H1 (cell line): ENCODE results near the gene FHIT. TPM values are rescaled to one million over a fixed set of nuclear protein-coding genes. Genes with fewer than 3 reads are reported as not detected.

Source experiments
- CTCF ChIA-PET: fragments of 300-600 bp; sonication (Branson Sonifier 250); formaldehyde crosslinking; loops from one replicate; lab custom pipeline; 2021; ENCODE audit not compliant: partially characterized antibody; lab: Charles Lee
- POLR2A ChIA-PET: fragments of 300-600 bp; sonication (Branson Sonifier 250); formaldehyde crosslinking; loops from one replicate; lab custom pipeline; 2021; ENCODE audit warnings: inconsistent platforms; ENCODE audit not compliant: partially characterized antibody; lab: Charles Lee
- DNase-seq, 2 experiments: peaks; one replicate each; pipeline versions ENCODE4 v3.0.0 to v3.0.0-alpha.2; 2010 to 2022; ENCODE audit warnings: low spot score in 2 of 2, low read depth in 1 of 2, mixed read lengths in 1 of 2
- FAIRE-seq: peaks from 2 replicates; lab custom pipeline; 2011; peaks lifted over from hg19 to GRCh38; lab: Jason Lieb, UNC
- H2AFZ ChIP-seq: 2 replicates; pipeline ENCODE4 v1.8.1; 2012; ENCODE audit warnings: low read length, inconsistent platforms
- H2AK5ac ChIP-seq: 2 replicates; pipeline ENCODE4 v1.6.1; 2013; ENCODE audit warnings: low read depth, low read length
- H2BK120ac ChIP-seq: replicated peaks from 2 replicates; pipeline ENCODE3; 2013; ENCODE audit warnings: low read depth, low read length, inconsistent platforms
- H2BK12ac ChIP-seq: 2 replicates; pipeline ENCODE4 v1.6.1; 2013; ENCODE audit warnings: low read depth, low read length
- H2BK15ac ChIP-seq: 2 replicates; pipeline ENCODE4 v1.6.1; 2013; ENCODE audit warnings: low read length
- H2BK20ac ChIP-seq: 2 replicates; pipeline ENCODE4 v1.6.1; 2013; ENCODE audit warnings: low read length
- H2BK5ac ChIP-seq: 2 replicates; pipeline ENCODE4 v1.6.1; 2013; ENCODE audit warnings: low read depth, low read length
- H3K14ac ChIP-seq: 2 replicates; pipeline ENCODE4 v1.6.1; 2013; ENCODE audit warnings: inconsistent platforms; ENCODE audit not compliant: insufficient read length
- H3K18ac ChIP-seq: 2 replicates; pipeline ENCODE4 v1.6.1; 2013; ENCODE audit warnings: low read length; ENCODE audit errors: extremely low read depth
- H3K23ac ChIP-seq: 2 replicates; pipeline ENCODE4 v1.6.1; 2013; ENCODE audit warnings: inconsistent platforms; ENCODE audit not compliant: insufficient read length
- H3K23me2 ChIP-seq: 2 replicates; pipeline ENCODE4 v1.6.1; 2013; ENCODE audit warnings: low read depth, low read length
- H3K27ac ChIP-seq: 2 replicates; pipeline ENCODE4 v1.6.1; 2011; ENCODE audit warnings: low read depth, low read length, inconsistent platforms
- H3K27me3 ChIP-seq, 4 experiments: replicated peaks in 1 of 4; 1 replicate in 1 of 4; 2 replicates in 3 of 4; pipeline versions ENCODE4 v1.6.1 to v1.8.1; 2011 to 2013; ENCODE audit warnings: low read length in 3 of 4, mild to moderate bottlenecking in 3 of 4, inconsistent platforms in 2 of 4, mixed read lengths in 2 of 4, moderate library complexity in 1 of 4; ENCODE audit not compliant: control insufficient read depth in 3 of 4, insufficient read depth in 3 of 4; ENCODE audit errors: extremely low read depth in 1 of 4
- H3K36me3 ChIP-seq, 4 experiments: 2 replicates each; pipeline versions ENCODE4 v1.6.1 to v1.8.1; 2011 to 2013; ENCODE audit warnings: mild to moderate bottlenecking in 4 of 4, low read length in 3 of 4, moderate library complexity in 2 of 4, control low read depth in 1 of 4, inconsistent platforms in 1 of 4; ENCODE audit not compliant: insufficient read depth in 4 of 4, control insufficient read depth in 2 of 4
- H3K4ac ChIP-seq: replicated peaks from 2 replicates; pipeline ENCODE3; 2013; ENCODE audit warnings: low read length, low read depth, mixed read lengths, inconsistent platforms; ENCODE audit not compliant: insufficient read length
- H3K4me1 ChIP-seq, 4 experiments: replicated peaks in 1 of 4; 1 replicate in 1 of 4; 2 replicates in 3 of 4; pipeline versions ENCODE4 v1.6.1 to v1.8.1; 2011 to 2013; ENCODE audit warnings: low read length in 3 of 4, inconsistent platforms in 2 of 4, mixed read lengths in 1 of 4; ENCODE audit not compliant: insufficient read depth in 4 of 4, control insufficient read depth in 3 of 4
- H3K4me2 ChIP-seq, 2 experiments: 2 replicates each; pipeline versions ENCODE4 v1.6.1 to v1.8.1; 2011 to 2013; ENCODE audit warnings: low read depth in 2 of 2, low read length in 2 of 2, control low read depth in 1 of 2, inconsistent platforms in 1 of 2, mild to moderate bottlenecking in 1 of 2; ENCODE audit not compliant: insufficient read depth in 1 of 2
- H3K4me3 ChIP-seq, 4 experiments: fragments of 200-600, 300-600 bp in 1 of 4; sonication (generic), shearing (Covaris generic), sonication (Bioruptor Twin) in 1 of 4; 2 replicates each; pipeline versions ENCODE4 v1.5.1 to v1.8.1; 2011 to 2016; ENCODE audit warnings: low read length in 4 of 4, low read depth in 3 of 4, control low read depth in 2 of 4, inconsistent platforms in 2 of 4, mild to moderate bottlenecking in 2 of 4, mixed read lengths in 1 of 4, moderate library complexity in 1 of 4; ENCODE audit not compliant: insufficient read depth in 2 of 4; ENCODE audit errors: extremely low read depth in 1 of 4
- H3K56ac ChIP-seq: replicated peaks from 2 replicates; pipeline ENCODE3; 2013; ENCODE audit warnings: low read depth, mild to moderate bottlenecking, mixed read lengths, low read length, inconsistent platforms; ENCODE audit not compliant: insufficient read length
- H3K79me1 ChIP-seq: 2 replicates; pipeline ENCODE4 v1.6.1; 2013; ENCODE audit warnings: low read depth, low read length, control low read depth
- H3K79me2 ChIP-seq, 2 experiments: 2 replicates each; pipeline versions ENCODE4 v1.6.1 to v1.8.1; 2012 to 2013; ENCODE audit warnings: low read length in 2 of 2, mild to moderate bottlenecking in 2 of 2, inconsistent platforms in 1 of 2; ENCODE audit not compliant: insufficient read depth in 2 of 2, control insufficient read depth in 1 of 2
- H3K9ac ChIP-seq, 4 experiments: replicated peaks in 1 of 4; 1 replicate in 1 of 4; 2 replicates in 3 of 4; pipeline versions ENCODE4 v1.6.1 to v1.8.1; 2011 to 2013; ENCODE audit warnings: low read depth in 3 of 4, low read length in 3 of 4, control low read depth in 2 of 4, mild to moderate bottlenecking in 2 of 4, moderate library complexity in 2 of 4, inconsistent platforms in 1 of 4; ENCODE audit errors: extremely low read depth in 1 of 4
- H3K9me3 ChIP-seq, 2 experiments: 2 replicates each; pipeline versions ENCODE4 v1.6.1 to v1.8.1; 2012 to 2013; ENCODE audit warnings: mild to moderate bottlenecking in 2 of 2, moderate library complexity in 2 of 2, control low read depth in 1 of 2, inconsistent platforms in 1 of 2, low read depth in 1 of 2, low read length in 1 of 2, mixed read lengths in 1 of 2; ENCODE audit not compliant: insufficient read depth in 2 of 2
- H4K20me1 ChIP-seq, 2 experiments: replicated peaks in 1 of 2; 2 replicates each; pipeline versions ENCODE3 to v1.8.1; 2011 to 2013; ENCODE audit warnings: inconsistent platforms in 2 of 2, low read length in 2 of 2, mild to moderate bottlenecking in 1 of 2; ENCODE audit not compliant: insufficient read depth in 2 of 2, control insufficient read depth in 1 of 2
- H4K5ac ChIP-seq: 2 replicates; pipeline ENCODE4 v1.6.1; 2013; ENCODE audit warnings: low read length, low read depth, mixed read lengths, inconsistent platforms; ENCODE audit not compliant: insufficient read length
- H4K8ac ChIP-seq: 2 replicates; pipeline ENCODE4 v1.8.0; 2013; ENCODE audit warnings: mild to moderate bottlenecking, moderate library complexity, low read length, inconsistent platforms; ENCODE audit not compliant: insufficient read depth; ENCODE audit errors: extremely low read depth
- H4K91ac ChIP-seq: replicated peaks from 2 replicates; pipeline ENCODE3; 2013; ENCODE audit warnings: low read length, mixed read lengths, inconsistent platforms; ENCODE audit not compliant: insufficient read length
- CHD1 ChIP-seq: IDR thresholded peaks from 2 replicates; pipeline ENCODE4 v1.6.1; 2012; ENCODE audit warnings: low read depth, low read length, improper control_type of control experiment
- CHD2 ChIP-seq: IDR thresholded peaks from 2 replicates; pipeline ENCODE4 v1.6.1; 2012; ENCODE audit warnings: low read length, improper control_type of control experiment
- CREB1 ChIP-seq: IDR thresholded peaks from 2 replicates; pipeline ENCODE4 v1.6.1; 2012; ENCODE audit warnings: inconsistent platforms
- EP300 ChIP-seq, 2 experiments: IDR thresholded peaks; 1 replicate in 1 of 2; 2 replicates in 1 of 2; pipeline ENCODE4 v1.6.1; 2011 to 2012; ENCODE audit warnings: low read depth in 2 of 2, low read length in 2 of 2, mild to moderate bottlenecking in 2 of 2, borderline replicate concordance in 1 of 2, inconsistent platforms in 1 of 2, moderate library complexity in 1 of 2
- GABPA ChIP-seq: IDR thresholded peaks from 2 replicates; pipeline ENCODE4 v1.6.1; 2011; ENCODE audit warnings: mild to moderate bottlenecking, low read length, moderate library complexity, borderline replicate concordance; ENCODE audit not compliant: insufficient read depth
- JUND ChIP-seq: IDR thresholded peaks from 2 replicates; pipeline ENCODE4 v1.6.1; 2011; ENCODE audit warnings: mild to moderate bottlenecking, improper control_type of control experiment, low read length
- KDM4A ChIP-seq: IDR thresholded peaks from one replicate; pipeline ENCODE4 v1.7.1; 2012; ENCODE audit warnings: low read depth, mild to moderate bottlenecking, moderate library complexity, low read length, inconsistent platforms; ENCODE audit not compliant: severe bottlenecking
- KDM5A ChIP-seq: fragments of 200-600 bp; IDR thresholded peaks from 2 replicates; pipeline ENCODE4 v1.7.1; 2012; ENCODE audit warnings: mild to moderate bottlenecking, low read length, inconsistent platforms, mixed read lengths
- NANOG ChIP-seq: IDR thresholded peaks from 2 replicates; pipeline ENCODE4 v1.6.1; 2011; ENCODE audit warnings: low read length, low read depth, mild to moderate bottlenecking, inconsistent platforms; ENCODE audit not compliant: insufficient read depth, poor library complexity, severe bottlenecking
- POLR2AphosphoS5 ChIP-seq: IDR thresholded peaks from 2 replicates; pipeline ENCODE4 v1.6.1; 2011; ENCODE audit warnings: low read depth, low read length
- RAD21 ChIP-seq, 2 experiments: IDR thresholded peaks in 1 of 2; conservative IDR thresholded peaks in 1 of 2; 2 replicates each; pipeline ENCODE4 v1.6.1; 2011; ENCODE audit warnings: low read depth in 2 of 2, low read length in 2 of 2, improper control_type of control experiment in 1 of 2, inconsistent platforms in 1 of 2, mild to moderate bottlenecking in 1 of 2, moderate library complexity in 1 of 2
- RBBP5 ChIP-seq: IDR thresholded peaks from 2 replicates; pipeline ENCODE4 v1.7.1; 2012; ENCODE audit warnings: low read depth, mild to moderate bottlenecking, inconsistent platforms, low read length, moderate library complexity, borderline replicate concordance
- RNF2 ChIP-seq: fragments of 200-900, 300-1000 bp; sonication (generic); IDR thresholded peaks from 2 replicates; pipeline ENCODE4 v1.7.1; 2016; ENCODE audit warnings: borderline replicate concordance, low read depth, mild to moderate bottlenecking, antibody characterized with exemption, low read length; ENCODE audit not compliant: poor library complexity, severe bottlenecking; ENCODE audit errors: missing control alignments
- SP4 ChIP-seq: IDR thresholded peaks from 2 replicates; pipeline ENCODE4 v1.6.1; 2012; ENCODE audit warnings: low read length, inconsistent platforms
- WGBS, 2 experiments: shearing (Covaris generic) in 1 of 2; methylation state at CpG; one replicate each; pipeline versions ENCODE4 v1.1.6 to v1.1.7; 2013 to 2015; ENCODE audit warnings: low lambda C conversion rate in 2 of 2, mixed read lengths in 2 of 2, inconsistent platforms in 1 of 2, low coverage in 1 of 2, missing lambda C conversion rate in 1 of 2; ENCODE audit not compliant: insufficient replicate concordance in 2 of 2, insufficient coverage in 1 of 2, insufficient read length in 1 of 2; ENCODE audit errors: extremely low coverage in 1 of 2, missing lambda C conversion rate in 1 of 2; 5-methylcytosine and 5-hydroxymethylcytosine counted together
- polyA plus RNA-seq, 7 experiments: library from polyadenylated mRNA; depleted of rRNA in 3 of 7; stranded (reverse) in 5 of 7; unstranded in 2 of 7; fragments of >200 nt in 5 of 7; fragments of 200-250 nt in 2 of 7; gene quantifications; 1 replicate in 5 of 7; 2 replicates in 1 of 7; 4 replicates in 1 of 7; pipeline versions ENCODE4 v1.2.1 to v1.2.3, GENCODE V29; 2011 to 2013; ENCODE audit warnings: missing spikeins in 2 of 7, mixed read lengths in 2 of 7
- total RNA-seq: library from RNA; stranded (reverse); fragmentation: NEBNext Ultra II Directional; extraction: Animal tissue kit (Norgen Biotek cat#: 25700); gene quantifications from 2 replicates; pipeline ENCODE4 v1.2.1, GENCODE V29; 2021

The FHIT gene
- total and polyA plus RNA-seq, 2 of the 8 experiments (the other 6 are each of a cell fraction or from before 2014, with no cell fraction given), result 1.2 to 3.2 TPM

DNA sequence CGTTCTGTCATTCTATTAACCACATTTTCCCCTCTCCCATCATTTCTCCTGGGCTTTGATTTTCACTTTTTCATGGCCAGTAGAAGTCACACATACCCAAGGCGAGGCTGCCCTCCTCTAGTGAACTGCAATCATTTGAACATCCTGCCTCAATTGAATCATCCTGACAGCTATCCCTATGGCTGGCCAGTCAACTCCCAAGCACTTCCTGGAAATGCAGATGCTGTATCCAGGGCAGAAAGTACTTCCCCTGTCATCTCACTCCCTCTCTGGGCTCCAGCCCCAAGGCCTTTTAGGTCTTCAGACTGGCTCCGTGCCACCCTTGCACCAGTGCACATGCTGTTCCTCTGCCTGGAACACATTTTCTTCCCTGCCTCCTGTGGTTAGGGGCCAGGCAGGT is 1463.1 kb downstream of the FHIT start:
- H3K18ac ChIP-seq, result 0 out of 2 replicates have a peak overlapping the region, but pooled peaks have one; percentile 11
- H2BK120ac ChIP-seq, result no peak overlapping the region
- H3K23ac ChIP-seq, result no peak overlapping the region
- no peak overlapping the region for H2AFZ ChIP-seq
- H3K4me2 ChIP-seq, result no peak overlapping the region
- WGBS, 2 experiments, result 76% methylated on average over 3 of the region's 3 CpGs; no CpG with 5 or more reads in 1 of the 2 experiments
- no peak overlapping the region for H2BK20ac ChIP-seq
- DNase-seq, result no peak
- ChIA-PET CTCF (no interaction called here), POLR2A (no interaction called here)
- H3K56ac ChIP-seq, result no peak overlapping the region
- no peak for FAIRE-seq
- peaks cover 0 to 4% (median 1%) of the 10 kb centered on the region in 4 experiments; a peak in 1 of 7 replicates for H3K4me1 ChIP-seq
- no peak overlapping the region for H3K4me3 ChIP-seq
- no peaks in the 10 kb centered on the region for H3K23me2 ChIP-seq
- no peaks in the 10 kb centered on the region for H3K27me3 ChIP-seq
- H2BK15ac ChIP-seq, result no peak overlapping the region
- H2AK5ac ChIP-seq, result no peak overlapping the region
- no peaks in the 10 kb centered on the region for H4K20me1 ChIP-seq
- no peak overlapping the region for H2BK12ac ChIP-seq
- no peak overlapping the region for H3K27ac ChIP-seq
- no peak overlapping the region for H3K14ac ChIP-seq
- no peak overlapping the region for H2BK5ac ChIP-seq
- no peak overlapping the region for H4K91ac ChIP-seq
- H3K79me1 ChIP-seq, result no peaks in the 10 kb centered on the region
- H3K9ac ChIP-seq, result no peak overlapping the region
- no peak overlapping the region for H4K5ac ChIP-seq
- no peaks in the 10 kb centered on the region for H3K36me3 ChIP-seq
- no peak overlapping the region for H3K4ac ChIP-seq
- H3K9me3 ChIP-seq, result no peaks in the 10 kb centered on the region
- no peaks in the 10 kb centered on the region for H3K79me2 ChIP-seq
- no peak overlapping the region for H4K8ac ChIP-seq
- TF ChIP-seq EP300 (IDR thresholded peaks at IDR 0.05; ENCODE audit: borderline replicate concordance in 1 of 2, low read depth in 2 of 2, low read length in 2 of 2), result no peak
- TF ChIP-seq POLR2AphosphoS5, result no peak
- TF ChIP-seq KDM5A, result no peak
- TF ChIP-seq SP4, result no peak
- TF ChIP-seq GABPA, result no peak
- no peak for TF ChIP-seq CREB1
- no peak for TF ChIP-seq CHD1
- no peak for TF ChIP-seq NANOG
- no peak for TF ChIP-seq KDM4A
- no peak for TF ChIP-seq RAD21 (IDR thresholded peaks at IDR 0.05 in 1 of 2, conservative IDR thresholded peaks at IDR 0.05 in 1 of 2; ENCODE audit: low read depth in 2 of 2, low read length in 2 of 2)
- no peak for TF ChIP-seq CHD2
- TF ChIP-seq RBBP5, result no peak
- TF ChIP-seq JUND, result no peak
- no peak for TF ChIP-seq RNF2
